HEK293 (cell line): ENCODE measurements around the gene FAM124B.

Experiments used
- BCL11A ChIP-seq: fragments of 450-650 bp; formaldehyde crosslinking; IDR thresholded peaks from 2 replicates; pipeline ENCODE4 v1.5.1; 2016; ENCODE audit warnings: low read depth, missing biosample characterization, missing genetic modification characterization
- ZNF140 ChIP-seq: fragments of 450-650 bp; formaldehyde crosslinking; IDR thresholded peaks from 2 replicates; pipeline ENCODE4 v1.5.1; 2016; ENCODE audit warnings: missing biosample characterization, missing genetic modification characterization
- TF ChIP-seq, protein P1 (sequence below): fragments of 450-650 bp; formaldehyde crosslinking; IDR thresholded peaks from 2 replicates; pipeline ENCODE4 v1.5.1; 2016; ENCODE audit warnings: missing biosample characterization, missing genetic modification characterization
- TF ChIP-seq, protein P2 (sequence below): fragments of 450-650 bp; formaldehyde crosslinking; IDR thresholded peaks from 2 replicates; pipeline ENCODE4 v1.5.1; 2016; ENCODE audit warnings: missing biosample characterization, missing genetic modification characterization
- TF ChIP-seq, protein P3 (sequence below): fragments of 450-650 bp; formaldehyde crosslinking; IDR thresholded peaks from 2 replicates; pipeline ENCODE4 v1.5.1; 2017; ENCODE audit warnings: missing biosample characterization, missing genetic modification characterization
- TF ChIP-seq, protein P4 (sequence below): fragments of 450-650 bp; formaldehyde crosslinking; optimal IDR thresholded peaks from 2 replicates; pipeline ENCODE3; 2016; ENCODE audit warnings: missing biosample characterization, mild to moderate bottlenecking, missing genetic modification characterization

DNA sequence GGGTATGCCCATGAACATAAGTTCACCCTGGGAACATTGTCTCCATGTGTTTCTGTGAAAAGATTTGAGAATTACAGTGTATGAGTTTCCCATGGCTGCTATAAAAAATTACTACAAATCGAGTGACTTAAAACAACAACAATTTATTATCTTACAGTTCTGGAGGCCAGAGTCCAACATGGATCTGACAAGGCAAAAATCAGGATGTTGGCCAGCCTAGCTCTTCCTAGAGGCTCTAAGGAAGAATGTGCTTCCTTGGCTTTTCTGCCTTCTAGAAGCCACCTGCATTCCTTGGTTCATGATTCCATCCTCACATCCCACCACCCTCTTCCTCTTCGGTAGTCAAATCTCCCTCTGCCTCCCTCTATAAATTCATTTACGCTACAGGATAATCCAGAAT is 38.6 kb downstream of the FAM124B start:
- TF ChIP-seq, protein P1, sequence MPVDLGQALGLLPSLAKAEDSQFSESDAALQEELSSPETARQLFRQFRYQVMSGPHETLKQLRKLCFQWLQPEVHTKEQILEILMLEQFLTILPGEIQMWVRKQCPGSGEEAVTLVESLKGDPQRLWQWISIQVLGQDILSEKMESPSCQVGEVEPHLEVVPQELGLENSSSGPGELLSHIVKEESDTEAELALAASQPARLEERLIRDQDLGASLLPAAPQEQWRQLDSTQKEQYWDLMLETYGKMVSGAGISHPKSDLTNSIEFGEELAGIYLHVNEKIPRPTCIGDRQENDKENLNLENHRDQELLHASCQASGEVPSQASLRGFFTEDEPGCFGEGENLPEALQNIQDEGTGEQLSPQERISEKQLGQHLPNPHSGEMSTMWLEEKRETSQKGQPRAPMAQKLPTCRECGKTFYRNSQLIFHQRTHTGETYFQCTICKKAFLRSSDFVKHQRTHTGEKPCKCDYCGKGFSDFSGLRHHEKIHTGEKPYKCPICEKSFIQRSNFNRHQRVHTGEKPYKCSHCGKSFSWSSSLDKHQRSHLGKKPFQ (tag by site-specific recombination), result no peak
- TF ChIP-seq, protein P2, sequence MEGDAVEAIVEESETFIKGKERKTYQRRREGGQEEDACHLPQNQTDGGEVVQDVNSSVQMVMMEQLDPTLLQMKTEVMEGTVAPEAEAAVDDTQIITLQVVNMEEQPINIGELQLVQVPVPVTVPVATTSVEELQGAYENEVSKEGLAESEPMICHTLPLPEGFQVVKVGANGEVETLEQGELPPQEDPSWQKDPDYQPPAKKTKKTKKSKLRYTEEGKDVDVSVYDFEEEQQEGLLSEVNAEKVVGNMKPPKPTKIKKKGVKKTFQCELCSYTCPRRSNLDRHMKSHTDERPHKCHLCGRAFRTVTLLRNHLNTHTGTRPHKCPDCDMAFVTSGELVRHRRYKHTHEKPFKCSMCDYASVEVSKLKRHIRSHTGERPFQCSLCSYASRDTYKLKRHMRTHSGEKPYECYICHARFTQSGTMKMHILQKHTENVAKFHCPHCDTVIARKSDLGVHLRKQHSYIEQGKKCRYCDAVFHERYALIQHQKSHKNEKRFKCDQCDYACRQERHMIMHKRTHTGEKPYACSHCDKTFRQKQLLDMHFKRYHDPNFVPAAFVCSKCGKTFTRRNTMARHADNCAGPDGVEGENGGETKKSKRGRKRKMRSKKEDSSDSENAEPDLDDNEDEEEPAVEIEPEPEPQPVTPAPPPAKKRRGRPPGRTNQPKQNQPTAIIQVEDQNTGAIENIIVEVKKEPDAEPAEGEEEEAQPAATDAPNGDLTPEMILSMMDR (tag by site-specific recombination), result no peak
- TF ChIP-seq ZNF140, result no peak
- TF ChIP-seq, protein P3, sequence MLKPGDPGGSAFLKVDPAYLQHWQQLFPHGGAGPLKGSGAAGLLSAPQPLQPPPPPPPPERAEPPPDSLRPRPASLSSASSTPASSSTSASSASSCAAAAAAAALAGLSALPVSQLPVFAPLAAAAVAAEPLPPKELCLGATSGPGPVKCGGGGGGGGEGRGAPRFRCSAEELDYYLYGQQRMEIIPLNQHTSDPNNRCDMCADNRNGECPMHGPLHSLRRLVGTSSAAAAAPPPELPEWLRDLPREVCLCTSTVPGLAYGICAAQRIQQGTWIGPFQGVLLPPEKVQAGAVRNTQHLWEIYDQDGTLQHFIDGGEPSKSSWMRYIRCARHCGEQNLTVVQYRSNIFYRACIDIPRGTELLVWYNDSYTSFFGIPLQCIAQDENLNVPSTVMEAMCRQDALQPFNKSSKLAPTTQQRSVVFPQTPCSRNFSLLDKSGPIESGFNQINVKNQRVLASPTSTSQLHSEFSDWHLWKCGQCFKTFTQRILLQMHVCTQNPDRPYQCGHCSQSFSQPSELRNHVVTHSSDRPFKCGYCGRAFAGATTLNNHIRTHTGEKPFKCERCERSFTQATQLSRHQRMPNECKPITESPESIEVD, result no peak
- TF ChIP-seq, protein P4, sequence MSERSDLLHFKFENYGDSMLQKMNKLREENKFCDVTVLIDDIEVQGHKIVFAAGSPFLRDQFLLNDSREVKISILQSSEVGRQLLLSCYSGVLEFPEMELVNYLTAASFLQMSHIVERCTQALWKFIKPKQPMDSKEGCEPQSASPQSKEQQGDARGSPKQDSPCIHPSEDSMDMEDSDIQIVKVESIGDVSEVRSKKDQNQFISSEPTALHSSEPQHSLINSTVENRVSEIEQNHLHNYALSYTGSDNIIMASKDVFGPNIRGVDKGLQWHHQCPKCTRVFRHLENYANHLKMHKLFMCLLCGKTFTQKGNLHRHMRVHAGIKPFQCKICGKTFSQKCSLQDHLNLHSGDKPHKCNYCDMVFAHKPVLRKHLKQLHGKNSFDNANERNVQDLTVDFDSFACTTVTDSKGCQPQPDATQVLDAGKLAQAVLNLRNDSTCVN (tag by site-specific recombination), result no peak
- TF ChIP-seq BCL11A (tag by site-specific recombination), result no peak
